Measurements from ENCODE around the gene ZNHIT1. TPM values are rescaled to one million over a fixed set of nuclear protein-coding genes. Genes with fewer than 3 reads are reported as not detected.
"Not testable (repeated sequence)": the region's sequence is repeated elsewhere in the genome, so short reads cannot be mapped to it uniquely, and the experiment has no call there.

The ZNHIT1 gene
- total RNA-seq, 2 donors from 2014 or later, result 51.4 to 74.8 TPM

- Histone ChIP-seq H3K9me3 (no peaks in the 10 kb centered on the region), H3K4me3 (no peak overlapping the region), H3K4me1 (peaks cover 10% of the 10 kb centered on the region), H3K36me3 (replicated peaks in 1 of 2; ENCODE audit: insufficient read depth in 1 of 2, low read depth in 2 of 2) (no peaks in the 10 kb centered on the region), H3K27me3 (peaks cover 0 to 16% of the 10 kb centered on the region in 2 donors), H3K27ac (no peak overlapping the region)
- TF ChIP-seq CTCF (IDR thresholded peaks at IDR 0.05) (no peak), POLR2A (IDR thresholded peaks at IDR 0.05) (no peak)
- ATAC-seq (no peak), DNase-seq (no peak)
- WGBS, 2 donors, result 58 to 80% methylated on average over 2 of the region's 2 CpGs
- intact Hi-C loops (cut with DNase I), result no loop called here
Measured at GRCh38 chr7:101200504-101200861, 17.5 kb upstream of the ZNHIT1 start.

- peaks cover 0 to 16% of the 10 kb centered on the region in 2 donors for H3K27me3 ChIP-seq
- no peaks in the 10 kb centered on the region for H3K9me3 ChIP-seq
- H3K27ac ChIP-seq, result no peak within 1 kb of the TSS
- TF ChIP-seq CTCF (IDR thresholded peaks at IDR 0.05), result no peak
- TF ChIP-seq POLR2A (IDR thresholded peaks at IDR 0.05), result no peak
- intact Hi-C loops (cut with DNase I), result no loop called here
- no peak for ATAC-seq
- no peak within 1 kb of the TSS for H3K4me3 ChIP-seq
- H3K36me3 ChIP-seq (replicated peaks in 1 of 2; ENCODE audit: insufficient read depth in 1 of 2, low read depth in 2 of 2), result no peaks in the 10 kb centered on the region
- 30 to 31% methylated on average over 16 to 21 of the region's 21 CpGs for WGBS, 2 donors
- no peak for DNase-seq
- H3K4me1 ChIP-seq, result peaks cover 10% of the 10 kb centered on the region
Measured at GRCh38 chr7:101200862-101201599, 16.9 kb upstream of the ZNHIT1 start, which contains the start of gene MOGAT3. Gene MOGAT3, minus strand, starts transcription at chr7:101201036. Its CDS starts 182 bp downstream, at chr7:101200854.

- WGBS, 2 donors, result 0 to 11% methylated on average over 9 to 73 of the region's 75 CpGs
- Histone ChIP-seq H3K4me1 (peaks cover 10% of the 10 kb centered on the region), H3K9me3 (no peaks in the 10 kb centered on the region), H3K36me3 (replicated peaks in 1 of 2; ENCODE audit: insufficient read depth in 1 of 2, low read depth in 2 of 2) (no peaks in the 10 kb centered on the region), H3K4me3 (no peak overlapping the region), H3K27me3 (peaks cover 0 to 16% of the 10 kb centered on the region in 2 donors), H3K27ac (no peak overlapping the region)
- TF ChIP-seq CTCF (IDR thresholded peaks at IDR 0.05) (no peak), POLR2A (IDR thresholded peaks at IDR 0.05) (no peak)
- intact Hi-C loops (cut with DNase I), result no loop called here
- ATAC-seq (peak; percentile 31), DNase-seq (peak in 2 of 4 donors; percentile 32 to 41)
Measured at GRCh38 chr7:101201695-101202602, 16.0 kb upstream of the ZNHIT1 start.

- intact Hi-C loops (cut with DNase I), result no loop called here
- DNase-seq, result no peak
- Histone ChIP-seq H3K36me3 (replicated peaks in 1 of 2; ENCODE audit: insufficient read depth in 1 of 2, low read depth in 2 of 2) (no peaks in the 10 kb centered on the region), H3K4me1 (peaks cover 10% of the 10 kb centered on the region), H3K27ac (no peak overlapping the region), H3K27me3 (peaks cover 0 to 16% of the 10 kb centered on the region in 2 donors), H3K9me3 (no peaks in the 10 kb centered on the region), H3K4me3 (no peak overlapping the region)
- no peak for ATAC-seq
- TF ChIP-seq POLR2A (IDR thresholded peaks at IDR 0.05) (no peak), CTCF (IDR thresholded peaks at IDR 0.05) (no peak)
- 83 to 97% methylated on average over 3 to 5 of the region's 5 CpGs for whole genome bisulfite sequencing, 2 donors
Measured at GRCh38 chr7:101202603-101202918, 15.4 kb upstream of the ZNHIT1 start.

- DNase-seq; H3K4me1 ChIP-seq; H3K9me3 ChIP-seq; H3K4me3 ChIP-seq; intact Hi-C loops (cut with DNase I); H3K36me3 ChIP-seq (replicated peaks in 1 of 2; ENCODE audit: insufficient read depth in 1 of 2, low read depth in 2 of 2); H3K27ac ChIP-seq; ATAC-seq: not testable (repeated sequence)
- WGBS, 2 donors, result 58% methylated on average over 17 to 22 of the region's 22 CpGs
- H3K27me3 ChIP-seq, result peaks cover 0 to 16% of the 10 kb centered on the region in 2 donors
Measured at GRCh38 chr7:101203740-101204738, 13.9 kb upstream of the ZNHIT1 start.

Data from body of pancreas (tissue), 4 donors.